ENCODE results near the gene TTYH3. TPM values are rescaled to one million over a fixed set of nuclear protein-coding genes. Genes with fewer than 3 reads are reported as not detected.

TTYH3 gene
- total RNA-seq, 1 donor from 2014 or later: 33.9 TPM

GRCh38 chr7:2661096-2661449 is 29.3 kb downstream of the TTYH3 start:
- DNase-seq (ENCODE audit: extremely low spot score in 2 of 2): no peak
- H3K9me3 ChIP-seq: no peaks in the 10 kb centered on the region
- TF ChIP-seq POLR2AphosphoS5 (IDR thresholded peaks at IDR 0.05; ENCODE audit: insufficient read depth in 1 of 2, low read depth in 1 of 2): no peak
- TF ChIP-seq POLR2A (IDR thresholded peaks at IDR 0.05): no peak
- TF ChIP-seq CTCF (IDR thresholded peaks at IDR 0.05): no peak
- intact Hi-C loops (cut with DNase I): no loop called here
- no peak overlapping the region for H3K4me3 ChIP-seq
- peaks cover 0 to 10% of the 10 kb centered on the region in 2 donors for H3K36me3 ChIP-seq
- H3K4me1 ChIP-seq: peaks cover 24% of the 10 kb centered on the region
- H3K27ac ChIP-seq: no peak overlapping the region
- H3K27me3 ChIP-seq: no peaks in the 10 kb centered on the region

- Histone ChIP-seq H3K4me1 (peaks cover 24% of the 10 kb centered on the region), H3K27ac (no peak overlapping the region), H3K9me3 (no peaks in the 10 kb centered on the region), H3K4me3 (no peak overlapping the region), H3K27me3 (no peaks in the 10 kb centered on the region), H3K36me3 (peaks cover 0 to 3% of the 10 kb centered on the region in 2 donors)
- no peak for DNase-seq (ENCODE audit: extremely low spot score in 2 of 2)
- intact Hi-C loops (cut with DNase I): no loop called here
- no peak for TF ChIP-seq POLR2A (IDR thresholded peaks at IDR 0.05)
- TF ChIP-seq POLR2AphosphoS5 (IDR thresholded peaks at IDR 0.05; ENCODE audit: insufficient read depth in 1 of 2, low read depth in 1 of 2): no peak
- no peak for TF ChIP-seq CTCF (IDR thresholded peaks at IDR 0.05)
Observed at GRCh38 chr7:2661602-2662272, 30.0 kb downstream of the TTYH3 start.

- intact Hi-C loops (cut with DNase I): no loop called here
- Histone ChIP-seq H3K4me1 (peaks cover 24% of the 10 kb centered on the region), H3K27ac (peak overlapping the region; percentile 37)
Observed at GRCh38 chr7:2662273-2663120, 30.7 kb downstream of the TTYH3 start.

GRCh38 chr7:2663121-2663886 is 31.5 kb downstream of the TTYH3 start:
- Histone ChIP-seq H3K4me1 (peaks cover 24% of the 10 kb centered on the region), H3K36me3 (no peaks in the 10 kb centered on the region), H3K27me3 (no peaks in the 10 kb centered on the region), H3K4me3 (no peak overlapping the region), H3K27ac (peak overlapping the region; percentile 37), H3K9me3 (no peaks in the 10 kb centered on the region)
- DNase-seq (ENCODE audit: extremely low spot score in 2 of 2): no peak
- TF ChIP-seq POLR2AphosphoS5 (IDR thresholded peaks at IDR 0.05; ENCODE audit: insufficient read depth in 1 of 2, low read depth in 1 of 2): peak; percentile 60 to 66
- no peak for TF ChIP-seq POLR2A (IDR thresholded peaks at IDR 0.05)
- intact Hi-C loops (cut with DNase I): no loop called here

More at GRCh38 chr7:2662273-2663120, 30.7 kb downstream of the TTYH3 start:
- no peak for TF ChIP-seq POLR2A (IDR thresholded peaks at IDR 0.05)
- TF ChIP-seq CTCF (IDR thresholded peaks at IDR 0.05): no peak
- TF ChIP-seq POLR2AphosphoS5 (IDR thresholded peaks at IDR 0.05; ENCODE audit: insufficient read depth in 1 of 2, low read depth in 1 of 2): no peak
- H3K27me3 ChIP-seq: no peaks in the 10 kb centered on the region
- H3K9me3 ChIP-seq: no peaks in the 10 kb centered on the region
- no peak for DNase-seq (ENCODE audit: extremely low spot score in 2 of 2)
- H3K4me3 ChIP-seq: no peak overlapping the region
- no peaks in the 10 kb centered on the region for H3K36me3 ChIP-seq

- no peaks in the 10 kb centered on the region for H3K9me3 ChIP-seq
- H3K27me3 ChIP-seq: no peaks in the 10 kb centered on the region
- peaks cover 24% of the 10 kb centered on the region for H3K4me1 ChIP-seq
Observed at GRCh38 chr7:2663960-2664359, 32.2 kb downstream of the TTYH3 start.

More at GRCh38 chr7:2663960-2664359, 32.2 kb downstream of the TTYH3 start:
- no peak overlapping the region for H3K4me3 ChIP-seq
- intact Hi-C loops (cut with DNase I): no loop called here
- H3K27ac ChIP-seq: no peak overlapping the region
- DNase-seq (ENCODE audit: extremely low spot score in 2 of 2): no peak
- no peaks in the 10 kb centered on the region for H3K36me3 ChIP-seq
- no peak for TF ChIP-seq CTCF (IDR thresholded peaks at IDR 0.05)
- TF ChIP-seq POLR2A (IDR thresholded peaks at IDR 0.05): no peak
- no peak for TF ChIP-seq POLR2AphosphoS5 (IDR thresholded peaks at IDR 0.05; ENCODE audit: insufficient read depth in 1 of 2, low read depth in 1 of 2)

Data from vagina (tissue), 2 donors.